Activated T-cell treated with anti-CD3 and anti-CD28 coated beads, Interleukin-2, amount 50 U/mL, for 1 hour (primary cell): ENCODE data around the gene MRPL53.
"Not testable (repeated sequence)": the region's sequence is repeated elsewhere in the genome, so short reads cannot be mapped to it uniquely, and the experiment has no call there.

Experiments
- DNase-seq: peaks from one replicate; pipeline ENCODE4 v3.0.0-alpha.2; 2020

Gene MRPL53

GRCh38 chr2:74481431-74481830, 9.0 kb upstream of the MRPL53 start:
- no peak for DNase-seq

GRCh38 chr2:74474899-74475298, 2.4 kb upstream of the MRPL53 start:
- DNase-seq = no peak

GRCh38 chr2:74474481-74474880, 2.0 kb upstream of the MRPL53 start:
- no peak for DNase-seq

- no peak for DNase-seq
Measured at GRCh38 chr2:74472945-74473258, 422 bp upstream of the MRPL53 start.

GRCh38 chr2:74471332-74472065, 981 bp downstream of the MRPL53 start:
- DNase-seq = no peak

GRCh38 chr2:74470742-74471141, 1.7 kb downstream of the MRPL53 start:
- not testable (repeated sequence) for DNase-seq

- no peak for DNase-seq
Measured at GRCh38 chr2:74464406-74464805, 8.1 kb downstream of the MRPL53 start.

- no peak for DNase-seq
Measured at GRCh38 chr2:74462786-74463105, 9.7 kb downstream of the MRPL53 start.

- DNase-seq = no peak
Measured at GRCh38 chr2:74462054-74462785, 10.3 kb downstream of the MRPL53 start.

- no peak for DNase-seq
Measured at GRCh38 chr2:74461187-74462053, 11.1 kb downstream of the MRPL53 start.

- not testable (repeated sequence) for DNase-seq
Measured at GRCh38 chr2:74460187-74460586, 12.3 kb downstream of the MRPL53 start.

GRCh38 chr2:74459503-74460118, 12.9 kb downstream of the MRPL53 start:
- DNase-seq = not testable (repeated sequence)

- no peak for DNase-seq
Measured at GRCh38 chr2:74458938-74459363, 13.5 kb downstream of the MRPL53 start.

- peak; percentile 95 for DNase-seq
Measured at GRCh38 chr2:74458132-74458937, 14.1 kb downstream of the MRPL53 start, which contains the start of gene WBP1. WBP1 (plus strand) TSS chr2:74458438; CDS start chr2:74458603, 165 bp downstream.

GRCh38 chr2:74457549-74458131, 14.8 kb downstream of the MRPL53 start:
- peak; percentile 87 for DNase-seq

- DNase-seq = no peak
Measured at GRCh38 chr2:74457129-74457548, 15.3 kb downstream of the MRPL53 start.

- peak; percentile 99 for DNase-seq
Measured at GRCh38 chr2:74454654-74455511, 17.6 kb downstream of the MRPL53 start, which contains the start of gene INO80B. INO80B (plus strand) TSS chr2:74455087; CDS start chr2:74455117, 30 bp downstream.

GRCh38 chr2:74450570-74451190, 21.8 kb downstream of the MRPL53 start:
- DNase-seq = no peak

GRCh38 chr2:74448771-74449170, 23.7 kb downstream of the MRPL53 start:
- DNase-seq = no peak
